Activated CD4-positive, alpha-beta T cell treated with anti-CD3 and anti-CD28 coated beads, Interleukin-2, amount 50 U/mL, for 48 hours (primary cell): ENCODE results near the gene KCNE2.
"Not testable (repeated sequence)": the region's sequence is repeated elsewhere in the genome, so short reads cannot be mapped to it uniquely, and the experiment has no call there.

ENCODE experiments used
- DNase-seq, 2 experiments: peaks; one replicate each; pipeline ENCODE4 v3.0.0-alpha.2; 2020

Gene KCNE2

DNA sequence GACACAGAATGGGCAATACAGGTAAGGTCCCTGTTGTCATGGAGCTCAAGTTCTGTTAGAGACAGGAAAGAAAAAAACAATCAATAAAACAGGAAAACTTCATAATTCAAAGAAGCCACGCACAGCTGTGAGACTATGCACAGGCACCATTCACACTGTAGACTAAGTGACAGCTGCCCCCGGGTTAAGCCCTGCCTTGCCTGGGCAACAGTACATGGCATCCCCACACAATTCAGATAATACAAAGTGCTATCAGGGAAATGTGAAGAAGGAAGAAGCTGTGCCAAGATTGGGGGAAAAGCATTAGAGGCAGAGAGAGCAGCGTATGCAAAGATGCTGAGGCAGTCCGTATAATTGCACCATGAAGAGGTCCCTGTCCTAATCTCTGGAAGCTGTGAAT is 9.0 kb upstream of the KCNE2 start:
- DNase-seq, result no peak

DNA sequence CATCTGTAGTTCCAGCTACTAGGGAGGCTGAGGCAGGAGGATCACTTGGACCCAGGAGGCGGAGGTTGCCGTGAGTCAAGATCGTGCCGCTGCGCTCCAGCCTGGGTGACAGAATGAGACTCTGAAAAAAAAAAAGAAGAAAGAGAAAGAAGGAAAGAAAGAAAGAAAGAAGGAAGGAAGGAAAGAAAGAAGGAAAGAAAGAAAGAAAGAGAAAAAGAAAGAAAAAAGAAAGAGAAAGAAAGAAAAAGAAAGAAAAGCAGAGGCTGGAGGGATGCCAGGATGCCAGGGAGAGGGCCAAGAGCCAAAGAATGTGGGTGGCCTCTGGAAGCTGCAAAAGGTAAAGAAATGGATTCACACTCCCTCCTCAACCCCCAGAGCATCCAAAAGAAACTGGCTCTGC is 8.2 kb upstream of the KCNE2 start:
- DNase-seq, result no peak

DNA sequence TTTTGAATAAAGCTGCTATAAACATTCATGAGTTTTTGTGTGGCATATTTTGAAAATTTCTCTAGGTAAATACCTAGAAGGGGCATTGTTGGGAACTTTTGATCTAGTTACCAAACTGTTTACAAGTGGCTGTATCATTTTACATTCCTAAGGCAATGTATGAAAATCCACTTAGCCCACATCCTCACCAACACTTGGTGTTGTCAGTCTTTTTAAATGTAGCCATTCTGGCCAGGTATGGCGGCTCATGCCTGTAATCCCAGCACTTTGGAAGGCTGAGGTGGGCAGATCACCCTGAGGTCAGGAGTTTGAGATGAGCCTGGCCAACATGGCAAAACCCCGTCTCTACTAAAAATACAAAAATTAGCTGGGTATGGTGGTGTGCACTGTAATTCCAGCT is 5.9 kb upstream of the KCNE2 start:
- no peak for DNase-seq

GRCh38 chr21:34358866-34359265 is 4.9 kb upstream of the KCNE2 start:
- DNase-seq, result no peak

- no peak for DNase-seq
Observed at GRCh38 chr21:34360488-34361241, 3.1 kb upstream of the KCNE2 start.

DNA sequence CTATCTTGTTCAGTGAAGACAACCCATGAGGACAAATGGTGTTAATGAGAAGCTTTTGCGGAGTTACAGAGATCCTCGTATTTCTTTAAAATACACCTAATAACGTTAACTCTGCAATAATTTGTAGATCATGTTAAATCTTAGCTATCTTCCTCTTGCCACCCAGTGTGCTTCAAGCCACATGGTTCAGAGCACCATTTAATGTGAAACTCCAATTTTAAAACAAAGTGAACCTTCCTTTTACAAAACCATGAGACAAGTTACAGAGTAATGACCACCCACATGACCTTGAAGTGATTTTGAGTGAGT is 1.7 kb upstream of the KCNE2 start:
- DNase-seq, result no peak

DNA sequence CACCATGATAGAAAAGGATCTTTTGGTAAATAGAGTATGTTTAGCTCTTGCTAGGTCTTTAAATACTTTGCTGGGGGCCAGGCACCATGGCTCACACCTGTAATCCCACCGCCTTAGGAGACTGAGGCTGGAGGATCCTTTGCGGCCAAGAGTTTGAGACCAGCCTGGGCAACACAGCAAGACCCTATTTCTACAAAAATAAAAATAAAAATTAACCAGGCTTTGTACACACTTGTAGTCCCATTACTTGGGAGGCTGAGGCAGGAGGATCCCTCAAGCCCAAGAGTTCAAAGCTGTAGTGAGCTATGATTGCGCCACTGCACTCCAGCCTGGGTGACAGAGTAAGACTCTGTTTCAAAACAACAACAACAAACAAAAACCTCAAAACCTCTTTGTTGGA is 1.1 kb upstream of the KCNE2 start:
- DNase-seq, result no peak

DNA sequence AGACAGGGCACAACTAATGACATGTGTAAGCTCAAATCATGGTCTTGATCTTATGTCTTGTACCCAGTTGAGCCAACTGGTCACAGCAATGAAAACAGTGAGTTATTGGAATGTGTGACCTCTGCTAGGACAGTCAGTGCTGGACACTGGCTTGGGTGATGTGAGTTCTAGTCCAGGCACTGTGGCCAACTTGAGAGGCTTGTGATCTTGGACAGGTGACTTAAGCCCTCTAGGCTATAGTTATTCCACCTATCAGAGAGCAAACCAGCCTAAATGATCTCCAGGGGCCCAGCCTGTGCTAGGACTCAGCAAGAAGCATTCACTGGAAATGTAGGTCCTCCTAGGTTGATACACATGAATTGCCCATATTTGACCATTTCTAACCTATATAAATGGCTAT is 1.1 kb downstream of the KCNE2 start:
- DNase-seq, result no peak

GRCh38 chr21:34365809-34366208 is 2.0 kb downstream of the KCNE2 start:
- no peak for DNase-seq

GRCh38 chr21:34367320-34367935 is 3.6 kb downstream of the KCNE2 start:
- peak; percentile 34 to 35 for DNase-seq

DNA sequence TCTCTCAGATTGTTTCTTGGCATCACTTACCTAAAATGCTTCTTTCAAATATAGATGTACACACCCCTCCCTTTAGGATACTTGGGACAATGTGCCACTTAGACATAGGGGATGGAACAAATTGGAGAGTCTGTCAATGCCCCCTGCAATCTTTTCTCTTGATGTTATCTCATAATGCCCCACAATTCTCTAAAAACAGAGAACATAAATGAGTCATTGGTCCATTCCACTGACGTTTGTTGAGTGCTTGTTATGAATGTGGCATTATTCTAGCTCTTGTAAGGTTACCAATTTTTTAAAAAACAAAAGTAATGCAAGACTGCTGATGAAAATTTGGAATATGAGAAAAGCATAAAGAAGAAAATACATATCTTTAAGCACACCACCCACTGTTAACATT is 5.9 kb downstream of the KCNE2 start:
- no peak for DNase-seq

DNA sequence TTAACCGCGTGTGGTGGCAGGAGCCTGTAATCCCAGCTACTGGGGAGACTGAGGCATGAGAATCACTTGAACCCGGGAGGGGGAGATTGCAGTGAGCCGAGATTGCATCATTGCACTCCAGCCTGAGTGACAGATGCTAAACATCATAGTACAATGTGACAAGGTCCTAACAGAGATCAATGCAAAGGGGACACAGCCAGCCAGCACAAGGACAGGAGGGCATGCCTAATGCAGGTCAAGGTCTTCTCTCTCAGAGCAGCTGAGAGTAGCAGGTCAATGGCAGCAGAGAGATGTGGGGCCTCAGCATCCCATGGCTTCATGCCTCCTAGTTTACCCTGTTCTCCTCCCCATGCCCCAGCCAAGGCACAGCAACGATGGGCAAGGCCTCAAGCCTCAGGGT is 8.5 kb downstream of the KCNE2 start:
- no peak for DNase-seq

DNA sequence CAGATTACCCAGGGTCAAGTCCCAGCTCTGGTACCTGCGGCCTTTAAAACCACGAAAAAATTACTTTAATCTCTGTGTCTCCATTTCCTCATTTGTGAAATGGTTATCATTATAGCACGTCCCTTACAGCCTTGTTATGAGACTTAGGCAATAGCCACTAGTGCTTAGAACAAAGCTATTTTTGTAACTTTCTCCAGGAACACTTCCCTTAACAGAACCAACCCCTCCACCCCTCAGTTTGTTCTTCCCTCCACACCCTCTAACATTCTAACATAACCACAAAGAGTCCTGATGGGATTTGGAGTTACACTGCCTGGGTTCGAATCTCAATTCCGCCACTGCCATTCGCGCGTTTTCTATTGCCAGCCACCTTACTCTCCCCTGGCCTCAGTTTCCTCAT is 10.7 kb downstream of the KCNE2 start:
- DNase-seq, result not testable (repeated sequence)

DNA sequence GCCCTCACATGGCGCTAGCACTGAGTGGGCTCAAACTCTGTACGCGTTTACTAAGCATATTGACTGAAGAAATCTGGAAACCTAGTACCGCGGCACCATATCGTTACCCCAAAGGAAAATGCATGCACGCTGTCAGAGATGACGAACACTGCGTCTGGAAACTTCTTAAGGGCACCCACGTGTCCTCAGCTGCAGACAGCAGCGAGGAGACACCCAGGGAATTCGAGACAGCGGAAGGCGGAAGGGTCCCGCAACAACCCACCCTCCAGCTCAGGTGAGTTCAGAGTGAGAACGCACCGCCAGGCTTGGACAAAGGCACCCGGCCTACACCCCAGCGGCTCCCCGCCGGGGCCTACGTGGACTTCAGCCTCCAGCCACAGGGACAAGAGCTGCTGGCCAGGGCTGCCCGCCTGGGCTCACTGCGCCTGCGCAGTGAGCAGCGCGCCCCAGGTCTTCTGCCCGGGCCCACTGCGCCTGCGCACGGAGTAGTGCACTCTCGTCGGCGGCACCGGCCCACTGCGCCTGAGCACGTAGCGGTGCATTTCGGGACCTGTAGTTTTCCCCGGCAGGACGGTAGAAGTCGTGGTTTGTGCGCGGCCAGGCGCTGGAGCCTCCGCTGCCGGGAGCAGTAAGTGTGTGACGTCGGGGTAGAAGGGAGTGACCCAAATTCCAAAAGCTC is 11.3 kb downstream of the KCNE2 start, which contains the start of gene SMIM11:
Gene SMIM11, plus strand, starts transcription at position 568 of the 679 bp plus-strand sequence. CDS start 3,998 bp downstream, outside the sequence.
- not testable (repeated sequence) for DNase-seq

- DNase-seq, result not testable (repeated sequence)
Observed at GRCh38 chr21:34375619-34375972, 11.8 kb downstream of the KCNE2 start.

- DNase-seq, result not testable (repeated sequence)
Observed at GRCh38 chr21:34383138-34383537, 19.3 kb downstream of the KCNE2 start.

GRCh38 chr21:34383724-34384415 is 20.1 kb downstream of the KCNE2 start:
- not testable (repeated sequence) for DNase-seq

DNA sequence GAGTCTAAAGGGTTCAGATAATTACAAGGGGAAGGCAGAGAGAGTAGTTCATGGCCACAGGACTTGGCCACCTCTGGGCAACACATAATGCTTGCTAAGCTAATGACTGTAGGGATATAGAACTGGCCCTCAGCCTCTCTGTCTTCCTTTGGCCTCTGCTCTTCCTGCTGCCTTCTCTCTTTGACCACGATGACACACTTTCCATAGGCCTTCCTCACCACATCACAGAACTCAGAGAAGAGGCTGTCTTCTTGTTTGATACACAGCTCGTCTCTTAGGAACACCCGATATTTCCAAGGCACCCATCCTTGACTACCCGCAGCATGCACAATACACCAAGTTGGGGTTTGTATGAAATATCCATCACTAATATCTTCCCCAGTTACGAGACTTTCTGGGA is 36.7 kb downstream of the KCNE2 start:
- not testable (repeated sequence) for DNase-seq

- not testable (repeated sequence) for DNase-seq
Observed at GRCh38 chr21:34404742-34405141, 40.9 kb downstream of the KCNE2 start.

- not testable (repeated sequence) for DNase-seq
Observed at GRCh38 chr21:34405686-34406085, 41.9 kb downstream of the KCNE2 start.

DNA sequence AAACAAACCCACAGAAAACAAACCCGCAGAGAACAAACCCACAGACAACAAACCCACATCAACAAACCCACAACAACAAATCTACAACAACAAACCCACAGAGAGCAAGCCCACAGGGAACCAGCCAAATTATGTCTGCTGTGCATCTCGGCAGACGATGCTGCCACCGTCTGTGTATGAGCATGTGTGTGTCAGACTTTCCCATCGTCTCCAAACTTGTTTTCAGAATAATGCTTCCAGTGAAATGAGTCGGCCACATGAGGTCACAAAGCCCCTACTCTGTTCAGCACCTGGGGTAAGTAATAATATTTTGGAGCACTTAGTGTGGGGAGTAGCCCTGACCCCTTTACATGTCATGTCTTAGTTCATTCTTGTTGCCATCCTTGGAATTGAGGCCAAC is 42.3 kb downstream of the KCNE2 start:
- not testable (repeated sequence) for DNase-seq

DNA sequence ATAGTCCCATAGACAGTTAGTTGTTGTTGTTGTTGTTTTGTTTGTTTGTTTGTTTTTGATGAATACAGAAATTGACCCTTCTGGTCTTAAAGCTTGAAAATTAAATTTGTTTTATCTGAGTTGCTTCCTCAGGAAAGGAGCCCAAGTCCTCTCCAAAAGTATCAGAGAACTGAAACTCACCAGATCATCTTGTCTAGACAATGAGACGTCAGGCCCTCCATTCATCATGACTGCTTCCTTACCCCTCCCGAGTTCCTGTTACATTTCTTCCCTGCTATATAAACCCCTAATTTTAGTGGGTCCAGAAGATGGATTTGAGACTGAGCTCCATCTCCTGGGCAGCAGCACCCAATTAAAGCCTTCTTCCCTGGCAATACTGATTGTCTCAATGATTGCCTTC is 42.9 kb downstream of the KCNE2 start:
- DNase-seq, result not testable (repeated sequence)

DNA sequence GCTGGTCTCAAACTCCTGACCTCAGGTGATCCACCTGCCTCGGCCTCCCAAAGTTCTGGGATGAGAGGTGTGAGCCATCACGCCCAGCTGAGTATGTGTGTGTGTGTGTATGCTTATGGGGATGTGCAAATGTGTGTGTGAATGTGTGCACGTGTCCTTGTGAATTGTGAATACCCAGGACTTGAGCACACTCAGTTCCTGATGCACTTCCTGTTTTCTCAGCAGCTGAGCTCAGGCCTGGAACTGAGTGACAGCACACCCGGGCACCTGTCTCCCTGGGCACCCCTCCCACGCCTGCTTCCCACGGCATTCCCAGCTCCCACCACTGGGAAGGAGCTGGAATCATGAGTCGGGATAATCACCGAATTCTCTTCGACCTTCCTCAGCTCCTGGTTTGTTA is 43.5 kb downstream of the KCNE2 start:
- not testable (repeated sequence) for DNase-seq
